Kidney capillary endothelial cell (primary cell): ENCODE data around the gene GADL1.

Source experiments
- DNase-seq: peaks from one replicate; pipeline ENCODE4 v3.0.0-alpha.2; 2018; ENCODE audit warnings: low spot score

The GADL1 gene

GRCh38 chr3:30805695-30806094 is 88.8 kb downstream of the GADL1 start:
- DNase-seq = no peak

- DNase-seq = no peak
Measured at GRCh38 chr3:30804984-30805383, 89.5 kb downstream of the GADL1 start.

- no peak for DNase-seq
Measured at GRCh38 chr3:30795176-30795575, 99.3 kb downstream of the GADL1 start.

GRCh38 chr3:30793740-30794139 is 100.7 kb downstream of the GADL1 start:
- no peak for DNase-seq

- no peak for DNase-seq
Measured at GRCh38 chr3:30790150-30790549, 104.3 kb downstream of the GADL1 start.

DNA sequence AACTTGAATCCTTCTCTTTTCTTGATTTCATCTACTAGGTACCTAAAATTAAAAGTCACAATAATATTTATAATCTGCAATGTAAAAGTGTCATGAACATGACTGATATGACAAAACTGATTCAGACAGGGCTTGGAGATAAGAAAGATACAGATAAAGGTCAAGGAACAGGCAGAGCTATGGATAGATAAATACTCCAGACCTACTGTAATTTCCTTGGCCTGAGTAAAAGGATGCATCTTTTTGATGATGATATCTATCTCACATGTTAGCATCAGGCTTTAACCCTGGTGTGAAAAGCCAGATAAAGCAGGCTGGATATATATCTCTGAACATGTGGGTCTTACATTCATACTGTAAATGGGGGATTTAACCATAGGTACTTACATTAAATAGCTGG is 108.1 kb downstream of the GADL1 start:
- DNase-seq = no peak

DNA sequence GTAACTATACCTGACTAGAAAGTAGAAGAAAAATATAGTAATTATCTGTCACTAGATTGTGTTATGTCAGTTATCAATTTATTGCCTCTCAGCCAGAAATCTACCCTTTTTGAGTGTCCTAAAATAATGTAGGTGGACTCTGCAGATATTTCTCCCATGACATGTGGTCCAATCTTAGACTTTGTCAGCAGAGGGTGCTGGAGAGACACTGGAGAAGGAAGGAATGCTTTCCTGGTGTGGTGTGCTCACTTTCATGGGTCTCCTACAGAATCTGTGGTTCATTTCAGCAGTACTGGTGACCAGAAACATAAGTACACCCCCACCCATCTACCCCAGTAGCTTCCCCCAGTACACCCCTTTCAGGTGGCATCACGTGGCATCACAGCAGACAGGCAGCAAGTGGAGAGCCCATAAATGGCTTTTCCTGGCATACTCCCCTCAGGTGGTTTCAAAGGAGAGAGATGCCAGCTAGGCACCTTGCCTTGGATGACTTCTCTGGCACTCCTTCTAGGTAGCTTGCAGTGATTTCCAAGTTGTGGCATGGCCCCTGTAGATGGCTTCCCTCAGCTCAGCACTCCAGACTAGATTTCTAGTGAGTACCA is 114.7 kb downstream of the GADL1 start:
- peak; percentile 68 for DNase-seq

DNA sequence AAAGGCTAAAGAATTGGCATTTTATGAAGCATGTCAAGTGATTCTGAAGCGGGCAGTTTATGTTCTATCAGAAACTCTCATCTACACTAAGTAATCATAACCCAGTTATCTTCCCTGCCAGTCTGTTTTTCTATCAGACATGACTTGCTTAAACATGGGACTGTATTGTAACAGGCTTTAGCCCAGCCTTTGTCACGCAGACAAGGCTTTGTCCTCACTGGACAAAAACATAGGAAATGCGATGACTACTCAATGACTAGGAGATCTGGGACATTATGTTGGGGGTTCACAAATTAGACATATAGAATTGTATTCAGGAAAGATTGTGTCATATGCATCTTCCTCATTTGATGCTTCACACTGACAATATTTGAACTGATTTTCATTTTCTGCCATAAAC is 115.5 kb downstream of the GADL1 start:
- DNase-seq = peak; percentile 87

- DNase-seq = peak; percentile 27
Measured at GRCh38 chr3:30777426-30778113, 116.9 kb downstream of the GADL1 start.

GRCh38 chr3:30776186-30776815 is 118.2 kb downstream of the GADL1 start:
- DNase-seq = no peak

DNA sequence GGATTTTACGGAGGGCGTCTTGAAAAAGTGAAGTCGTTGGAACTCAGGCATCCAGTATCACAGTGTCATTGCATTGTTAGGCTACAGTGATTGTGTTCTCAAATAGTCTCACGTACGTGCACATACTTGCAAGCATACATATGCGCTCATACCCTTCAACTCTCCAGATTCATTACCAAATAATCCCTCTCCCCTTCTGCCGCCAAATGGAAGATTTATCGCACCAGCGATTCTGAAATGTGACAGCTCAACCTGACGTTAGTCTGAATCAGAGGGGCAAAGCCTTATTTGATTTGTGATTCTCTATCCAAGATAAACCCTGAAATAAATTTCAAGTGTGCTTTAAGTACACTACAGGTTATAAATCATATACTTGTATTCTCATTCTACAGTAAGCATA is 119.4 kb downstream of the GADL1 start:
- no peak for DNase-seq

DNA sequence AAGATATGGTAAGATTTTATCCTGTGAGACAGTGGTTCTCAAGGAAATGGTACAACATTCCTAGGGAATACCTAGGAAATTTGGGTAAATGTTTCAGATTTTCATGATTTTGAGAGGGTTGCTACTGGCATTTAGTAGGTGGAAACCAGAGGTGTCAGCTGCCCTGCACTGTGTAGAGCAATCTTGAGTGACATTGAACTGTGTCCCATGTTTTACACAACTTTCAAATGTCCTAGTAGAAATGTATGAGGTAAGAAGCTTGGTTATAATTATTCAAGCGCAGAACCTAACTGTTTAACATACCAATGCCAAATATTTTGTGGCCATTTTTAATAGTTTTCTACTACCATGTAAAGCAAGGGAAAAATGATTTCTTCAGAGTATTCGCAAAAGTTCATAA is 120.4 kb downstream of the GADL1 start:
- DNase-seq = no peak

- DNase-seq = peak; percentile 60
Measured at GRCh38 chr3:30770387-30770786, 124.1 kb downstream of the GADL1 start.

GRCh38 chr3:30768703-30769550 is 125.5 kb downstream of the GADL1 start:
- DNase-seq = peak; percentile 64

DNA sequence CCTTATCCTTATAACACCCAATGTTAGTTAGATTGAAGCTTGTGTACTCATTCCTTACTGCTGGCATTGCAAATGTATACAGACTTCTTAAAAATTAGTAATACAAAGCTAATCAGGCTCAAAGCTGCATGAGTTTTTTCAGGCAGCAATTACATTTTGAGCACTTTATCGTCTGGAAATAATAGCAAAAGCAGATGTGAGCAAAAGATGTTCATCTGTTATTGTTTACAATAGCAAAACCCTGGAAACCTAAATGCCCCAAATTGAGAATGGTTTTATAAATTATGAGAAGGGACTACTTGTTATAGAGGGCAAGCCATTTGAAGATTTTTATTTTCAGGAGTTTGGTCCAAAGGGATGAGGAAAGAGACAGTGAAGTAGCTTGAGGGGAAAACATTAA is 126.4 kb downstream of the GADL1 start:
- DNase-seq = no peak

- DNase-seq = no peak
Measured at GRCh38 chr3:30766522-30766921, 127.9 kb downstream of the GADL1 start.

DNA sequence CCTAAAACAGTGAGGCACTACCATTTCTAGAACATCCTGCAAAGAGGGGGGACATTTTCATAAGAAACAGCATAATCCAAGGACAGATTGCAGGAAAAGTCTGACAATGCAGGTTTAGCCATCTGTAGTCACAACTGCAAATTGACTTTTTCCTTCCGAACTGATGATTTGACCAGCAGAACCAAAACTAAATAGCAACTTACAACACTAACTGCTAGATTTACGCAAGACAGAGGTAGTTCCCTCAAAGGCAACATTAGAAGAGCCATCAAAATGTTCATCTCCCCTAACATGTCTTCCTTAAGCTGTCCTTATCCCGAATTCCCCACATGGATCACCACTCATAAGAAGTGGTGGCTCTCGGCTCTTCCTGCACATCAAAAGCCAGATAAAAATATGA is 129.6 kb downstream of the GADL1 start:
- DNase-seq = no peak

DNA sequence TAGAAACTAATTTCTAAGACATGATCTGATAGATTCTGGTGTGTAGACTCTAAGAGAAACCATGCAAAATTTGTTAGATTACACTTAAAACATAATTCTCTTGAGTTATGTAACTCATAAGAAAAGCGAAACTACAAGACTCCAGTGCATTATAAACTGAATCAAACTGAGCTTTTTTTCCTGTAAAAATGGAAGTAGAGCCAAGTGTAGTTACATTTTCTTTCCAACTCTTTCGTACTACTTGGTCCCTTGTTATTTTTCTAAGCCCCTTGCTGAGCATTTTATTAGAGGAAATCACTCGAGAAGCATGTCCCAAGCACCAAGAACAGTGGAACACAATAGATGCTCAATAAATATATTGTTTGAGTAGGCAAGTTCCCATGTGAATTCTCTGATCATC is 130.2 kb downstream of the GADL1 start:
- no peak for DNase-seq

- no peak for DNase-seq
Measured at GRCh38 chr3:30761374-30761773, 133.1 kb downstream of the GADL1 start.

- no peak for DNase-seq
Measured at GRCh38 chr3:30760737-30761136, 133.7 kb downstream of the GADL1 start.

DNA sequence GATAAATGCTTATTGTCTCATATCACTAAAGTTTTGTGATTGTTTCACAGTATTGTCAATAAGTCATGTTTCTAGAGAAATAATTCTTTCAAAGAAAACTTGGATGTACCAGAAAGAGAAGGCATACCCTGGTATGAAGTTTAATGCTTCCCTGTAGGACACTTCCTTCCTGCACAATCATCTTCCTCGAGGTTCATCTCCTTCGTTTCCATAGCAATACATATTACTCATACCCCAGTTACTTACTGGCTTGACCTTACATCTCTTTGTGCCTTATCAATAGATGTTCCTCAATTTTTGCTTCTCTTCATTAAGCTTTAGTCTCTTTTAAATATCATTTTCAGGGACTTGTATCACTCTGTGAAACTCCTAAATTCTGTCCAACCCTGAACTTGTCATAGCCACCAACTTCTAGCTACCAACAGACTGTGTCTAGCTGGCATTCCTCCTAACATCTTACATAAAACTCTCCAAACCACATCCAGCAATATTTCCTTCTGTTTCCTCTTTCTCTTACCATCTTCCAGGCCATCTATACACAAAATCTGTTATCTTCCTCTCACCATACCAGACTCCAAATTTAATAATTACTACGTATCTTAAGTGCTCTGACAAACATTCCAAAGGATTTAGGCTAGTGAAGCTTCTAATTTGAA is 134.3 kb downstream of the GADL1 start:
- peak; percentile 53 for DNase-seq

- DNase-seq = no peak
Measured at GRCh38 chr3:30756218-30756617, 138.2 kb downstream of the GADL1 start.
